Fibroblast of lung (primary cell): ENCODE measurements around the gene BAG3.

Experiments
- EZH2 ChIP-seq: IDR thresholded peaks from 2 replicates; pipeline ENCODE4 v1.5.1; 2012; ENCODE audit warnings: low read length, control low read depth, mild to moderate bottlenecking; ENCODE audit errors: missing control alignments
- TF ChIP-seq, protein P1 (sequence below), 2 donors: IDR thresholded peaks in 1 of 2; conservative IDR thresholded peaks in 1 of 2; 1 replicate in 1 of 2; 2 replicates in 1 of 2; pipeline ENCODE4 v1.5.1; 2011 to 2012; ENCODE audit warnings: low read length in 2 of 2, control low read depth in 1 of 2, inconsistent platforms in 1 of 2, low read depth in 1 of 2, mild to moderate bottlenecking in 1 of 2

GRCh38 chr10:119650062-119650461, 1.1 kb upstream of the BAG3 start:
- TF ChIP-seq, protein P1, sequence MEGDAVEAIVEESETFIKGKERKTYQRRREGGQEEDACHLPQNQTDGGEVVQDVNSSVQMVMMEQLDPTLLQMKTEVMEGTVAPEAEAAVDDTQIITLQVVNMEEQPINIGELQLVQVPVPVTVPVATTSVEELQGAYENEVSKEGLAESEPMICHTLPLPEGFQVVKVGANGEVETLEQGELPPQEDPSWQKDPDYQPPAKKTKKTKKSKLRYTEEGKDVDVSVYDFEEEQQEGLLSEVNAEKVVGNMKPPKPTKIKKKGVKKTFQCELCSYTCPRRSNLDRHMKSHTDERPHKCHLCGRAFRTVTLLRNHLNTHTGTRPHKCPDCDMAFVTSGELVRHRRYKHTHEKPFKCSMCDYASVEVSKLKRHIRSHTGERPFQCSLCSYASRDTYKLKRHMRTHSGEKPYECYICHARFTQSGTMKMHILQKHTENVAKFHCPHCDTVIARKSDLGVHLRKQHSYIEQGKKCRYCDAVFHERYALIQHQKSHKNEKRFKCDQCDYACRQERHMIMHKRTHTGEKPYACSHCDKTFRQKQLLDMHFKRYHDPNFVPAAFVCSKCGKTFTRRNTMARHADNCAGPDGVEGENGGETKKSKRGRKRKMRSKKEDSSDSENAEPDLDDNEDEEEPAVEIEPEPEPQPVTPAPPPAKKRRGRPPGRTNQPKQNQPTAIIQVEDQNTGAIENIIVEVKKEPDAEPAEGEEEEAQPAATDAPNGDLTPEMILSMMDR (conservative IDR thresholded peaks at IDR 0.05 in 1 of 2, IDR thresholded peaks at IDR 0.05 in 1 of 2; ENCODE audit: low read depth in 1 of 2, low read length in 2 of 2): no peak
- TF ChIP-seq EZH2: no peak
